A549 (cell line): ENCODE results near the gene CRADD.

Experiments used
- HDAC2 ChIP-seq: fragments of 200-600 bp; sonication (generic); IDR thresholded peaks from 2 replicates; pipeline ENCODE4 v1.6.1; 2016
- RAD21 ChIP-seq, 2 experiments: fragments of >200 bp in 1 of 2; sonication (Bioruptor Twin) in 1 of 2; formaldehyde crosslinking in 1 of 2; IDR thresholded peaks in 1 of 2; conservative IDR thresholded peaks in 1 of 2; 2 replicates in 1 of 2; 3 replicates in 1 of 2; pipeline ENCODE4 v1.6.1; 2012 to 2018; ENCODE audit warnings: inconsistent platforms in 1 of 2
- RFX5 ChIP-seq: fragments of 450-650 bp; IDR thresholded peaks from 2 replicates; pipeline ENCODE4 v1.7.1; 2014; ENCODE audit warnings: antibody characterized with exemption, mild to moderate bottlenecking, moderate library complexity
- ZFP36 ChIP-seq: fragments of 450-650 bp; IDR thresholded peaks from 2 replicates; pipeline ENCODE4 v1.6.1; 2014; ENCODE audit warnings: borderline replicate concordance; ENCODE audit not compliant: partially characterized antibody
- TF ChIP-seq, protein P1 (sequence below): fragments of >200 bp; sonication (Bioruptor Twin); formaldehyde crosslinking; IDR thresholded peaks from 3 replicates; pipeline ENCODE4 v1.5.1; 2016

- TF ChIP-seq RFX5 (no peak), RAD21 (conservative IDR thresholded peaks at IDR 0.05 in 1 of 2, IDR thresholded peaks at IDR 0.05 in 1 of 2) (no peak), HDAC2 (no peak), ZFP36 (no peak)
- TF ChIP-seq, protein P1, sequence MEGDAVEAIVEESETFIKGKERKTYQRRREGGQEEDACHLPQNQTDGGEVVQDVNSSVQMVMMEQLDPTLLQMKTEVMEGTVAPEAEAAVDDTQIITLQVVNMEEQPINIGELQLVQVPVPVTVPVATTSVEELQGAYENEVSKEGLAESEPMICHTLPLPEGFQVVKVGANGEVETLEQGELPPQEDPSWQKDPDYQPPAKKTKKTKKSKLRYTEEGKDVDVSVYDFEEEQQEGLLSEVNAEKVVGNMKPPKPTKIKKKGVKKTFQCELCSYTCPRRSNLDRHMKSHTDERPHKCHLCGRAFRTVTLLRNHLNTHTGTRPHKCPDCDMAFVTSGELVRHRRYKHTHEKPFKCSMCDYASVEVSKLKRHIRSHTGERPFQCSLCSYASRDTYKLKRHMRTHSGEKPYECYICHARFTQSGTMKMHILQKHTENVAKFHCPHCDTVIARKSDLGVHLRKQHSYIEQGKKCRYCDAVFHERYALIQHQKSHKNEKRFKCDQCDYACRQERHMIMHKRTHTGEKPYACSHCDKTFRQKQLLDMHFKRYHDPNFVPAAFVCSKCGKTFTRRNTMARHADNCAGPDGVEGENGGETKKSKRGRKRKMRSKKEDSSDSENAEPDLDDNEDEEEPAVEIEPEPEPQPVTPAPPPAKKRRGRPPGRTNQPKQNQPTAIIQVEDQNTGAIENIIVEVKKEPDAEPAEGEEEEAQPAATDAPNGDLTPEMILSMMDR: no peak
Measured at GRCh38 chr12:93860668-93861373, 183.6 kb downstream of the CRADD start.
